Endothelial cell of umbilical vein (primary cell): ENCODE results near the gene OOEP. TPM values are rescaled to one million over a fixed set of nuclear protein-coding genes. Genes with fewer than 3 reads are reported as not detected.

Experiments
- BruUV-seq: library from RNA; stranded (reverse); fragments of 400-500 nt; replicated peaks from 2 replicates; lab custom pipeline; 2021; lab: Mats Ljungman, UMichigan
- CTCF ChIA-PET: fragments of 300-600, 350-600 bp; sonication (Branson Sonifier 250); formaldehyde crosslinking; loops from one replicate; lab custom pipeline; 2021; ENCODE audit warnings: antibody characterized with exemption, inconsistent platforms; lab: Charles Lee
- POLR2A ChIA-PET: fragments of 300-600, 350-600 bp; sonication (Branson Sonifier 250); formaldehyde crosslinking; loops from one replicate; lab custom pipeline; 2021; ENCODE audit warnings: antibody characterized with exemption, inconsistent platforms; lab: Charles Lee
- DNase-seq: peaks from one replicate; pipeline ENCODE4 v3.0.0-alpha.2; 2011; ENCODE audit warnings: low read depth, low spot score
- FAIRE-seq: peaks from 2 replicates; lab custom pipeline; 2011; peaks lifted over from hg19 to GRCh38; lab: Jason Lieb, UNC
- H2AFZ ChIP-seq: 2 replicates; pipeline ENCODE4 v1.6.0; 2012; ENCODE audit warnings: low read depth, low read length, control low read depth, inconsistent platforms
- H3K27ac ChIP-seq: 2 replicates; pipeline ENCODE4 v1.5.1; 2011; ENCODE audit warnings: low read depth, mild to moderate bottlenecking, control low read depth, low read length, moderate library complexity; ENCODE audit not compliant: insufficient read depth
- H3K27me3 ChIP-seq, 2 experiments: 2 replicates each; pipeline versions ENCODE4 v1.6.0 to v1.6.1; 2011; ENCODE audit warnings: low read length in 2 of 2, mixed read lengths in 1 of 2; ENCODE audit not compliant: control insufficient read depth in 2 of 2, insufficient read depth in 2 of 2
- H3K36me3 ChIP-seq, 2 experiments: 2 replicates in 1 of 2; 3 replicates in 1 of 2; pipeline ENCODE4 v1.5.1; 2011; ENCODE audit warnings: low read length in 2 of 2, mild to moderate bottlenecking in 1 of 2, moderate library complexity in 1 of 2; ENCODE audit not compliant: control insufficient read depth in 2 of 2, insufficient read depth in 2 of 2; ENCODE audit errors: extremely low read depth in 1 of 2
- H3K4me1 ChIP-seq: 3 replicates; pipeline ENCODE4 v1.5.1; 2011; ENCODE audit warnings: mild to moderate bottlenecking, low read length; ENCODE audit not compliant: control insufficient read depth, insufficient read depth; ENCODE audit errors: extremely low read depth
- H3K4me2 ChIP-seq: 2 replicates; pipeline ENCODE4 v1.6.1; 2011; ENCODE audit warnings: low read length, control low read depth, mixed read lengths; ENCODE audit not compliant: insufficient read depth
- H3K4me3 ChIP-seq, 3 experiments: fragments of 200-600 bp in 1 of 3; sonication (generic), shearing (Covaris generic) in 1 of 3; replicated peaks in 1 of 3; 2 replicates each; pipeline ENCODE4 v1.5.1; 2011 to 2016; ENCODE audit warnings: control low read depth in 3 of 3, low read length in 3 of 3, mild to moderate bottlenecking in 2 of 3, inconsistent platforms in 1 of 3, low read depth in 1 of 3, moderate library complexity in 1 of 3; ENCODE audit not compliant: insufficient read depth in 1 of 3
- H3K79me2 ChIP-seq: 2 replicates; pipeline ENCODE4 v1.6.0; 2012; ENCODE audit warnings: low read length, inconsistent platforms; ENCODE audit not compliant: control insufficient read depth, insufficient read depth
- H3K9ac ChIP-seq: replicated peaks from 2 replicates; pipeline ENCODE3; 2011; ENCODE audit warnings: low read length, control low read depth; ENCODE audit not compliant: insufficient read depth; ENCODE audit errors: extremely low read depth
- H3K9me1 ChIP-seq: replicated peaks from 3 replicates; pipeline ENCODE4 v1.6.0; 2011; ENCODE audit warnings: mild to moderate bottlenecking, low read length; ENCODE audit not compliant: control insufficient read depth, insufficient read depth; ENCODE audit errors: extremely low read depth
- H3K9me3 ChIP-seq: replicated peaks from 2 replicates; pipeline ENCODE4 v1.5.1; 2012; ENCODE audit warnings: low read length, inconsistent platforms; ENCODE audit not compliant: control insufficient read depth, insufficient read depth
- H4K20me1 ChIP-seq: replicated peaks from 2 replicates; pipeline ENCODE3; 2011; ENCODE audit warnings: mild to moderate bottlenecking, low read length; ENCODE audit not compliant: control insufficient read depth, insufficient read depth; ENCODE audit errors: extremely low read depth
- EZH2 ChIP-seq: IDR thresholded peaks from 2 replicates; pipeline ENCODE4 v1.6.1; 2012; ENCODE audit warnings: borderline replicate concordance, low read depth, mild to moderate bottlenecking, moderate library complexity, low read length, inconsistent platforms; ENCODE audit not compliant: severe bottlenecking
- FOS ChIP-seq: IDR thresholded peaks from 2 replicates; pipeline ENCODE4 v1.6.1; 2011; ENCODE audit warnings: mild to moderate bottlenecking, low read length, moderate library complexity, borderline replicate concordance; ENCODE audit not compliant: insufficient read depth
- GATA2 ChIP-seq: IDR thresholded peaks from 2 replicates; pipeline ENCODE4 v1.7.0; 2011; ENCODE audit warnings: low read depth, mild to moderate bottlenecking, moderate library complexity, mixed read lengths, low read length; ENCODE audit not compliant: insufficient read length, insufficient read depth
- JUN ChIP-seq: IDR thresholded peaks from 2 replicates; pipeline ENCODE4 v1.6.1; 2011; ENCODE audit warnings: borderline replicate concordance, low read depth; ENCODE audit not compliant: insufficient read length, insufficient read depth
- MAX ChIP-seq: IDR thresholded peaks from 2 replicates; pipeline ENCODE4 v1.6.1; 2011; ENCODE audit not compliant: insufficient read depth, insufficient read length
- MYC ChIP-seq: IDR thresholded peaks from one replicate; pipeline ENCODE4 v1.6.1; 2011; ENCODE audit warnings: mild to moderate bottlenecking, low read depth, low read length
- POLR2A ChIP-seq: IDR thresholded peaks from 2 replicates; pipeline ENCODE4 v1.6.1; 2012; ENCODE audit warnings: low read depth, mild to moderate bottlenecking, control low read depth, low read length
- POLR2AphosphoS5 ChIP-seq: IDR thresholded peaks from 2 replicates; pipeline ENCODE4 v1.6.1; 2012; ENCODE audit warnings: low read depth, mild to moderate bottlenecking, control low read depth, low read length, moderate library complexity; ENCODE audit not compliant: insufficient read depth
- dilution Hi-C: fragments of 300-500 bp; cut with MboI; formaldehyde crosslinking; loops from one replicate; pipeline ENCODE4 v1.15.0; 2019; ENCODE audit warnings: low sequenced_read_pairs; ENCODE audit not compliant: extremely low pct_ligation_motif_present
- intact Hi-C: fragments of 100-400 bp; cut with micrococcal nuclease; formaldehyde crosslinking; loops from one replicate; pipeline ENCODE4 v1.10.0; 2022
- polyA plus RNA-seq, 4 experiments: library from polyadenylated mRNA; depleted of rRNA in 3 of 4; stranded (reverse) in 3 of 4; unstranded in 1 of 4; fragments of >200 nt; gene quantifications; 2 replicates each; pipeline versions ENCODE4 v1.2.1 to v1.2.3, GENCODE V29; 2011 to 2012; ENCODE audit warnings: missing spikeins in 1 of 4
- total RNA-seq: library from RNA; stranded (reverse); gene quantifications from 2 replicates; pipeline ENCODE4 v1.2.3, GENCODE V29; 2021
- TF ChIP-seq, protein P1 (sequence below), 2 donors: IDR thresholded peaks; 1 replicate in 1 of 2; 2 replicates in 1 of 2; pipeline ENCODE4 v1.5.1; 2011; ENCODE audit warnings: low read length in 2 of 2, mild to moderate bottlenecking in 2 of 2, moderate library complexity in 2 of 2, control low read depth in 1 of 2, inconsistent platforms in 1 of 2, low read depth in 1 of 2; ENCODE audit not compliant: insufficient read depth in 1 of 2; ENCODE audit errors: extremely low read depth in 1 of 2

The OOEP gene
- total and polyA plus RNA-seq, 2 donors (not counting 3 experiments of a cell fraction or from before 2014, with no cell fraction given) = 0.19 TPM; not detected in 1

GRCh38 chr6:73375216-73375615 is 5.5 kb upstream of the OOEP start:
- Histone ChIP-seq H3K4me3 (no peak overlapping the region), H3K4me1 (no peaks in the 10 kb centered on the region), H3K79me2 (no peaks in the 10 kb centered on the region), H3K9me1 (no peaks in the 10 kb centered on the region), H3K27me3 (no peaks in the 10 kb centered on the region), H2AFZ (no peak overlapping the region), H3K36me3 (no peaks in the 10 kb centered on the region), H3K9me3 (no peaks in the 10 kb centered on the region), H3K9ac (no peak overlapping the region), H3K4me2 (no peak overlapping the region), H4K20me1 (no peaks in the 10 kb centered on the region), H3K27ac (no peak overlapping the region)
- no TSS peak for BruUV-seq
- intact Hi-C loops = no loop called here
- TF ChIP-seq POLR2A = no peak
- no peak for TF ChIP-seq FOS
- TF ChIP-seq JUN = no peak
- TF ChIP-seq POLR2AphosphoS5 = no peak
- no peak for TF ChIP-seq MYC
- no peak for TF ChIP-seq MAX
- TF ChIP-seq GATA2 = no peak
- TF ChIP-seq EZH2 = no peak
- TF ChIP-seq, protein P1, sequence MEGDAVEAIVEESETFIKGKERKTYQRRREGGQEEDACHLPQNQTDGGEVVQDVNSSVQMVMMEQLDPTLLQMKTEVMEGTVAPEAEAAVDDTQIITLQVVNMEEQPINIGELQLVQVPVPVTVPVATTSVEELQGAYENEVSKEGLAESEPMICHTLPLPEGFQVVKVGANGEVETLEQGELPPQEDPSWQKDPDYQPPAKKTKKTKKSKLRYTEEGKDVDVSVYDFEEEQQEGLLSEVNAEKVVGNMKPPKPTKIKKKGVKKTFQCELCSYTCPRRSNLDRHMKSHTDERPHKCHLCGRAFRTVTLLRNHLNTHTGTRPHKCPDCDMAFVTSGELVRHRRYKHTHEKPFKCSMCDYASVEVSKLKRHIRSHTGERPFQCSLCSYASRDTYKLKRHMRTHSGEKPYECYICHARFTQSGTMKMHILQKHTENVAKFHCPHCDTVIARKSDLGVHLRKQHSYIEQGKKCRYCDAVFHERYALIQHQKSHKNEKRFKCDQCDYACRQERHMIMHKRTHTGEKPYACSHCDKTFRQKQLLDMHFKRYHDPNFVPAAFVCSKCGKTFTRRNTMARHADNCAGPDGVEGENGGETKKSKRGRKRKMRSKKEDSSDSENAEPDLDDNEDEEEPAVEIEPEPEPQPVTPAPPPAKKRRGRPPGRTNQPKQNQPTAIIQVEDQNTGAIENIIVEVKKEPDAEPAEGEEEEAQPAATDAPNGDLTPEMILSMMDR (IDR thresholded peaks at IDR 0.05; ENCODE audit: extremely low read depth in 1 of 2, insufficient read depth in 1 of 2, low read depth in 1 of 2, low read length in 2 of 2) = no peak
- ChIA-PET CTCF (interaction anchor here (1.2 kb wide), 1 partner anchor 49 kb away, joined by 4 read pairs; no protein-coding TSS in a partner anchor), POLR2A (no interaction called here)
- no peak for FAIRE-seq
- dilution Hi-C loops = no loop called here
- no peak for DNase-seq
